GM10248 (cell line): ENCODE data around the gene ABHD1.
A peak's percentile ranks its signal among the peaks of the same experiment; 100 is the strongest.
"Not testable (repeated sequence)": the region's sequence is repeated elsewhere in the genome, so short reads cannot be mapped to it uniquely, and the experiment has no call there.

Experiments
- CTCF ChIA-PET: fragments of 300-600 bp; sonication (Branson Sonifier 250); formaldehyde crosslinking; extraction: SDS; loops from one replicate; lab custom pipeline; 2021; ENCODE audit warnings: antibody characterized with exemption; lab: Yijun Ruan, JAX
- POLR2A ChIA-PET: fragments of 350-650 bp; sonication (Branson Sonifier 250); formaldehyde crosslinking; extraction: SDS; loops from one replicate; lab custom pipeline; 2020; ENCODE audit warnings: antibody characterized with exemption; lab: Yijun Ruan, JAX
- DNase-seq: peaks from one replicate; pipeline ENCODE4 v3.0.0; 2012; ENCODE audit errors: extremely low spot score
- CTCF ChIP-seq: IDR thresholded peaks from 2 replicates; pipeline ENCODE4 v1.5.1; 2012; ENCODE audit warnings: mild to moderate bottlenecking, low read depth; ENCODE audit errors: extremely low read depth, missing control alignments, control extremely low read depth

The ABHD1 gene

DNA sequence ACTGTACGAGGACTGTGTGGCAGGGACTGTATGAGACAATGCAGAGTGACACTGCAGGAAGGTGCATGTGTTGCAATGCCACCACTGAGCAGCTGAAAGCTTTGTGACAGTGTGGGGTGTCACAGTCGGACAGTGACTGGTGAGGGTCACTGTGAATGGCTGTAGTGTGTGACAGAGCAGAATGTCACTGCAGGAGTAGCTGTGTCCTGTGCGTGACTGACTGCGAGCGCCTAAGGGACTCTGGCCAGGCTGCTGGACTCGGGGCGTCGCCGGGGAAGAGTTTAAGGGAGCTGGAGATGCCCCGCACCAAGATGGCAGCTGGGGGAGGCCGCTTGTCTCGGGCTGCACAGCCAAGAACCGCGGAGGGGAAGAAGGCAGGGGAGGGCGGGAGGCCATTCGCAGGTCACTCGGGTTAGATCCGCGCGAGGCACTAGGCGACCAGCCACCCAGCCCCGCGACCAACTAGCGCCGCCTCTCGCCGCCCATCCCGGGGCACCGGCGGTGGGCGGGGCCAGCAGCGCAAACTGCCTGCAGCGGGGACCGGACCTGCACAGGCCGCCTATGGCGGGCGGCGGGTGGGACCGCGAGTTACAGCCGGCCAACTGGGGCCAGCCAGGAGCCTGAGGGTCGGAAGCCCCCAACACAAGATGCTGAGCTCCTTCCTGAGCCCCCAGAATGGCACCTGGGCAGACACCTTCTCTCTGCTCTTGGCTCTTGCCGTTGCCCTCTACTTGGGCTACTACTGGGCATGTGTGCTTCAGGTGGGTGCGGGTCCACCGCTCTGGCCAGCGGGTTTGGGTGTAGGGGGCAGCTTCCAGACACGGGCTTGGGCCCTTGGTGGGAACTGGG is at the start of gene ABHD1:
TSS of gene ABHD1 (plus strand) at position 514 of the 849 bp plus-strand sequence. CDS start at position 648, 134 bp downstream.
- no peak for TF ChIP-seq CTCF
- ChIA-PET POLR2A (interaction anchor here (0.5 to 0.7 kb wide), 2 partner anchors 128 to 129 kb away, joined by 3 read pairs; no protein-coding TSS in a partner anchor), CTCF (interaction anchor here (0.8 to 2.9 kb wide), 10 partner anchors 9 to 161 kb away, joined by 3 to 22 read pairs (median 3); partner anchors contain the start of gene PREB)
- DNase-seq, result peak; percentile 72

DNA sequence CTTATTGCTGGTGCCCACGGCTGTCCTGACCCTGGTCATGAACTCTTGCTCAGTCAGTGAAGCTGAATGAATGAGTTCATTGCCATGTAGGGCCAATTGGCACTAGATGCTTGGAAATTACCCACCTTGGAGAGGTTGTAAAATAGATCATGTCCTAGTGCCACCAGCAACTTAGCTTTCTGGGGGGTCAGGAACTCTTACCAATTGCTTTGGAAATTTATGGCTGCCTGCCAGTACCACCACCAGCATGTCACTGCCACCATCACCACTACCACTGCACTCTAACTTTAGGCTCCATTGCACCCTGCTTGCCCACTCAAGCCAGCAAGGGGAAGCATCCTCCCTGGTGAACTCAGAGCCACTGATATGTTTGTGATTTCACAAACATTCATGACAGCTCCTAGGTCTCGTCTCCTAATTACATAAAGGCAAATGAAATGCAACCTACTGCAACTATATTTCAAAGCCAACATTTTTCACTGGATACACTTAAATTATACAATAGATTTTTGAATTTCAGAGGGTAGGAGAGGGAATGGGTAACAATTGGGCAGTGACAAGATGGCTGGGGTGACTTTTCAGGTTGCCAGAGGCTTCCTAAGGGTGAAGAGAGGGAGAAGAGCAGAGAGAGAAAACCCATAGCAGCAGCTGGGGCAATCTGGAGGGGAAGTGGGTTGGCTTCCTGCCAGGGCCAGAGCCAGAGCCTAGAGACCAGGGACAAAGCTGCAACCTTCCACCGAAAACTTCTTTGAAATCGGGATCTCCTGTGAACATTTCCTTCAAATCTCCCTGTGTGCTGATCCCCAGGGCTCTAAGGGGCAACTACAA is 48.7 kb upstream of the ABHD1 start:
- TF ChIP-seq CTCF, result no peak
- POLR2A ChIA-PET, result interaction anchor here (0.7 kb wide), 1 partner anchor 35 kb away, joined by 3 read pairs; no protein-coding TSS in a partner anchor
- CTCF ChIA-PET, result interaction anchor here (1.0 to 5.2 kb wide), 6 partner anchors 7 to 228 kb away, joined by 3 to 42 read pairs (median 4); partner anchors contain the start of gene AGBL5
- no peak for DNase-seq

DNA sequence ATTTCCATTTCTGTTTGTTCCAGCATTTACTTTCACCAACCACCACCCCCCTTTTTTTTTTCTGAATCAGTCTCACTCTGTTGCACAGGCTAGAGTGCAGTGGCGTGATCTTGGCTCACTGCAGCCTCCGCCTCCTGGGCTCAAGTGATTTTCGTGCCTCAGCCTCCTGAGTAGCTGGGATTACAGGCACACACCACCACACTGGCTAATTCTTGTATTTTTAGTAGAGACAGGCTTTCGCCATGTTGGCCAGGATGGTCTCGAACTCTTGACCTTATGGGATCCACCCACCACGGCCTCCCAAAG is 48.1 kb upstream of the ABHD1 start:
- DNase-seq, POLR2A ChIA-PET: not testable (repeated sequence)
- CTCF ChIA-PET, result interaction anchor here (1.0 to 5.2 kb wide), 4 partner anchors 12 to 227 kb away, joined by 3 to 36 read pairs (median 4); partner anchors contain the start of gene AGBL5

DNA sequence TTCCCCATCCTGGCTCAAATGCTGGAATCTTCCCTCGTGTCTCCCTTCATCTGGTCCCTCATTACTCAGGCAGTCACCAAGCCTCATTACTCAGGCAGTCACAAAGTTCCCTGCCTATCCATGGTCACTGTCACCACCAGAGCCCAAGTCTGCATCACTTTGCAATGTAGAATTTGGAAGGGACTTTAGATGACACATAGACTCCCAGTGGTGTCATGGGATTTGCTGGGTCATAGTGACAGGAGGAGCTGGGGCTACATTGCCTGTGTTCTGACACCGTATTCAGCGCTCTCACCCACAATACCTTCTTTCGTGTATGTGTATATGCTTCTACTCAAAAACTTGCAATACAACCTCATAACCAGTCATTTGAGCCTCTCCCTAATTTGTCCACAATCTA is 47.3 kb upstream of the ABHD1 start:
- ChIA-PET CTCF (interaction anchor here (1.9 kb wide), 1 partner anchor 16 kb away, joined by 4 read pairs; no protein-coding TSS in a partner anchor), POLR2A (no interaction called here)
- TF ChIP-seq CTCF, result no peak
- no peak for DNase-seq

DNA sequence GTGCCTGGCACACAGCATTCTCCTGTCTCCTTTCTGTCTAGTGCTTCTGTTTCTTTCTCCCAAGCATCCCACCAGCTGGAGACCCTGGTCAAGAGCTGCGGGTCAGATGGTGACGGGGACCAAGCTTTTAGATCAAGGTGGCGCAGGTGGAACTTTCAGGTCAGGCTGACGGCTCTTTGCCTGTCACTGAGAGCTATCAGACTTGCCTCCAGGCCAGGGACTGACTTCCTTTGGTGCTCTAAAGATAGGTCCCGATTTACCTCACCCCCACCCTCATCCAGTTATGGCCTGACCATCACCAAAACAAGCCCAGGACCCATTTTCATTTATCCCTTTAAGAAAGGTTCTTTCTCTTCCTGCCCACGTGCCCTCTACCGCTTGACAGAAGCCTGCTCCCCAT is 46.4 kb upstream of the ABHD1 start:
- no peak for TF ChIP-seq CTCF
- ChIA-PET POLR2A (interaction anchor here (0.6 kb wide), 1 partner anchor 148 kb away, joined by 9 read pairs; no protein-coding TSS in a partner anchor), CTCF (interaction anchor here (1.4 to 1.9 kb wide), 2 partner anchors 17 to 22 kb away, joined by 3 to 4 read pairs; no protein-coding TSS in a partner anchor)
- no peak for DNase-seq

DNA sequence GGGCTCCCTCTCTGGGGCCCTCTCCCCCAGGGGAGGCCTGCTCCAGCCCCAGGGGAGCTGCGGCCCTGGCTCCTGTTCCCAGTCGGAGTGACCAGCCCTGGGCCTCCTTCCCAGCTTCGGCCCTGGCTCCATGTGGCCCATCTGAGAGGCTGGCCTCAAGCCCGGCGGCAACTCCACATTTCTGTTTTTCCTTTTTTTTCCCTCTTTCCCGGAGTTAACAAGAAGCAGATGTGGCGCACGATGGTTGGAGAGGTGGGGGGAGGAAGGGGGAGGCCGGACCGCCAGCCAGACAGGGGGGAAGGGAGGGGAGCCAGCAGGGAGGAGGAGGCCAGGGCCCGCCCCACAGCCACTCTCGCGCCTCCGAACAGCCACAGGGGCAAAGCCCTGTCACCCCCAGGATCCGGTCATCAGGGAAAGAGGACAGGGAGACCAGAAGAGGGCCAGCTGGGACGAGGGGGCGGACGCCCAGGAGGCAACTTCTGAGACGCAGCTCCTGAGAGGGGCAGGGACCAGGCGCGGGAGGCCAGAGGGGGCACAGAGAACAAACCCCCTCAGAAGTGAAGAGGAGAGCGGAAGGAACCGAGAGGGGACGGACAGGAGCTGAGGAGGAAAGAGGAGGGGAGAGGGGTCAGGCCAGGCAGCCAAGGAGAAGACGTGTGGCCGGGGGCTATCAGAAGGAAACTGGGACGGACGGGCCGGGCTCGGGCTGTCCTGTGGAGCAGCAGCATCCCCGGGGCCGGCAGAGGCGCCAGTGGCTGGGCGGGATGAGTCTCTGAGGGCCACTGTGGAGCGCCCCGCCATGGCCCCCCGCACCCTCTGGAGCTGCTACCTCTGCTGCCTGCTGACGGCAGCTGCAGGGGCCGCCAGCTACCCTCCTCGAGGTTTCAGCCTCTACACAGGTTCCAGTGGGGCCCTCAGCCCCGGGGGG is 45.1 kb upstream of the ABHD1 start, which contains the start of gene EMILIN1:
TSS of gene EMILIN1 (plus strand) at position 349 of the 928 bp plus-strand sequence. CDS start at position 800, 451 bp downstream.
- ChIA-PET POLR2A (no interaction called here), CTCF (interaction anchor here (1.4 to 1.9 kb wide), 3 partner anchors 7 to 21 kb away, joined by 3 to 4 read pairs (median 3); partner anchors contain the start of gene OST4)
- no peak for TF ChIP-seq CTCF
- DNase-seq, result no peak
